Fibroblast of lung (primary cell): Measurements from ENCODE around the gene EPB41.

ENCODE experiments used
- CTCF ChIP-seq, 2 donors: IDR thresholded peaks in 1 of 2; conservative IDR thresholded peaks in 1 of 2; 1 replicate in 1 of 2; 2 replicates in 1 of 2; pipeline ENCODE4 v1.5.1; 2011 to 2012; ENCODE audit warnings: low read length in 2 of 2, control low read depth in 1 of 2, inconsistent platforms in 1 of 2, low read depth in 1 of 2, mild to moderate bottlenecking in 1 of 2
- EZH2 ChIP-seq: IDR thresholded peaks from 2 replicates; pipeline ENCODE4 v1.5.1; 2012; ENCODE audit warnings: low read length, control low read depth, mild to moderate bottlenecking; ENCODE audit errors: missing control alignments

GRCh38 chr1:28933918-28934317 is 19.5 kb downstream of the EPB41 start:
- no peak for TF ChIP-seq CTCF (conservative IDR thresholded peaks at IDR 0.05 in 1 of 2, IDR thresholded peaks at IDR 0.05 in 1 of 2; ENCODE audit: low read depth in 1 of 2, low read length in 2 of 2)
- no peak for TF ChIP-seq EZH2
